Kidney capillary endothelial cell (primary cell): ENCODE data around the gene DHDH.
"Not testable (repeated sequence)": the region's sequence is repeated elsewhere in the genome, so short reads cannot be mapped to it uniquely, and the experiment has no call there.

ENCODE experiments used
- DNase-seq: peaks from one replicate; pipeline ENCODE4 v3.0.0-alpha.2; 2018; ENCODE audit warnings: low spot score

Gene DHDH

GRCh38 chr19:48933382-48933932, at the start of gene DHDH:
Gene DHDH, plus strand, starts transcription at chr19:48933699. Its CDS starts 23 bp downstream, at chr19:48933722.
- DNase-seq: no peak

GRCh38 chr19:48883726-48884125, 49.8 kb upstream of the DHDH start:
- no peak for DNase-seq

GRCh38 chr19:48887861-48888612, 45.5 kb upstream of the DHDH start:
- no peak for DNase-seq

- DNase-seq: not testable (repeated sequence)
These were observed 44.0 kb upstream of the DHDH start for GRCh38 chr19:48889496-48889895.

GRCh38 chr19:48890551-48890950, 42.9 kb upstream of the DHDH start:
- DNase-seq: no peak

- DNase-seq: no peak
These were observed 38.3 kb upstream of the DHDH start for GRCh38 chr19:48895226-48895625.

GRCh38 chr19:48896191-48896720, 37.2 kb upstream of the DHDH start:
- no peak for DNase-seq

GRCh38 chr19:48897181-48897580, 36.3 kb upstream of the DHDH start:
- DNase-seq: no peak

- not testable (repeated sequence) for DNase-seq
These were observed 34.1 kb upstream of the DHDH start for GRCh38 chr19:48899386-48899749.

- DNase-seq: peak; percentile 97
These were observed 33.6 kb upstream of the DHDH start, which contains the start of gene NUCB1 for GRCh38 chr19:48899781-48900476. Gene NUCB1, plus strand, starts transcription at chr19:48900312. Its CDS starts 485 bp downstream, at chr19:48900797.

- no peak for DNase-seq
These were observed 32.8 kb upstream of the DHDH start for GRCh38 chr19:48900477-48901406.

GRCh38 chr19:48902291-48902690, 31.2 kb upstream of the DHDH start:
- not testable (repeated sequence) for DNase-seq

GRCh38 chr19:48903788-48904187, 29.7 kb upstream of the DHDH start:
- DNase-seq: not testable (repeated sequence)

GRCh38 chr19:48905664-48906063, 27.8 kb upstream of the DHDH start:
- no peak for DNase-seq

- no peak for DNase-seq
These were observed 27.2 kb upstream of the DHDH start for GRCh38 chr19:48906324-48906723.

GRCh38 chr19:48907671-48908070, 25.8 kb upstream of the DHDH start:
- no peak for DNase-seq

GRCh38 chr19:48909424-48910077, 23.9 kb upstream of the DHDH start:
- not testable (repeated sequence) for DNase-seq

GRCh38 chr19:48910803-48911202, 22.7 kb upstream of the DHDH start:
- no peak for DNase-seq

GRCh38 chr19:48913114-48913889, 20.2 kb upstream of the DHDH start:
- DNase-seq: no peak

- no peak for DNase-seq
These were observed 19.3 kb upstream of the DHDH start for GRCh38 chr19:48914181-48914580.
